IMR-90 (cell line): ENCODE measurements around the gene SARS1.

Experiments
- CEBPB ChIP-seq: IDR thresholded peaks from 2 replicates; pipeline ENCODE4 v1.6.1; 2012; ENCODE audit warnings: low read depth, low read length, improper control_type of control experiment
- CHD1 ChIP-seq: IDR thresholded peaks from 2 replicates; pipeline ENCODE4 v1.6.1; 2012; ENCODE audit warnings: low read depth, low read length, improper control_type of control experiment
- CTCF ChIP-seq: conservative IDR thresholded peaks from 2 replicates; pipeline ENCODE4 v1.5.1; 2012; ENCODE audit warnings: mild to moderate bottlenecking, low read depth, low read length, improper control_type of control experiment
- FOS ChIP-seq: fragments of 150-350 bp; IDR thresholded peaks from 2 replicates; pipeline ENCODE4 v1.6.1; 2016; ENCODE audit warnings: low read depth, low read length

GRCh38 chr1:109263234-109263596 is 49.5 kb downstream of the SARS1 start:
- TF ChIP-seq CHD1 (no peak), CEBPB (no peak), CTCF (no peak), FOS (no peak)
